ENCODE data around the gene MUC5AC. TPM values are rescaled to one million over a fixed set of nuclear protein-coding genes. Genes with fewer than 3 reads are reported as not detected.

Gene MUC5AC
- total RNA-seq, 1 donor from 2014 or later, result not detected

- DNase-seq (no peak), ATAC-seq (ENCODE audit: low read depth) (no peak)
- CTCF ChIA-PET, result no interaction called here
- intact Hi-C loops (cut with micrococcal nuclease), result no loop called here
- POLR2A ChIA-PET, result no interaction called here
- no peaks in the 10 kb centered on the region for H3K9me3 Mint-ChIP-seq
- no peak for TF ChIP-seq CTCF (IDR thresholded peaks at IDR 0.05)
- no peak overlapping the region for H3K4me3 Mint-ChIP-seq
- no peaks in the 10 kb centered on the region for H3K27me3 Mint-ChIP-seq
- H3K4me1 Mint-ChIP-seq, result no peaks in the 10 kb centered on the region
- no peak overlapping the region for H3K27ac Mint-ChIP-seq
- H3K36me3 Mint-ChIP-seq (ENCODE audit: low read depth), result no peaks in the 10 kb centered on the region
Observed at GRCh38 chr11:1230121-1230455, 72.3 kb downstream of the MUC5AC start.

GRCh38 chr11:1230456-1231395 lies 73.0 kb downstream of the MUC5AC start:
- intact Hi-C loops (cut with micrococcal nuclease), result no loop called here
- Mint-ChIP-seq H3K4me3 (no peak overlapping the region), H3K4me1 (no peaks in the 10 kb centered on the region), H3K9me3 (no peaks in the 10 kb centered on the region), H3K27ac (no peak overlapping the region), H3K36me3 (ENCODE audit: low read depth) (no peaks in the 10 kb centered on the region), H3K27me3 (no peaks in the 10 kb centered on the region)
- ATAC-seq (ENCODE audit: low read depth) (no peak), DNase-seq (no peak)
- ChIA-PET POLR2A (no interaction called here), CTCF (no interaction called here)
- TF ChIP-seq CTCF (IDR thresholded peaks at IDR 0.05), result no peak

- intact Hi-C loops (cut with micrococcal nuclease), result no loop called here
- no peaks in the 10 kb centered on the region for H3K36me3 Mint-ChIP-seq (ENCODE audit: low read depth)
- DNase-seq (no peak), ATAC-seq (ENCODE audit: low read depth) (no peak)
- no peaks in the 10 kb centered on the region for H3K9me3 Mint-ChIP-seq
- no peaks in the 10 kb centered on the region for H3K27me3 Mint-ChIP-seq
- no peak overlapping the region for H3K27ac Mint-ChIP-seq
- POLR2A ChIA-PET, result no interaction called here
- H3K4me1 Mint-ChIP-seq, result no peaks in the 10 kb centered on the region
- CTCF ChIA-PET, result no interaction called here
- TF ChIP-seq CTCF (IDR thresholded peaks at IDR 0.05), result no peak
- no peak overlapping the region for H3K4me3 Mint-ChIP-seq
Observed at GRCh38 chr11:1231396-1232020, 73.8 kb downstream of the MUC5AC start.

GRCh38 chr11:1232021-1232882 lies 74.5 kb downstream of the MUC5AC start:
- no peaks in the 10 kb centered on the region for H3K27me3 Mint-ChIP-seq
- H3K27ac Mint-ChIP-seq, result no peak overlapping the region
- ATAC-seq (ENCODE audit: low read depth) (no peak), DNase-seq (no peak)
- ChIA-PET POLR2A (no interaction called here), CTCF (no interaction called here)
- intact Hi-C loops (cut with micrococcal nuclease), result no loop called here
- no peaks in the 10 kb centered on the region for H3K36me3 Mint-ChIP-seq (ENCODE audit: low read depth)
- H3K4me1 Mint-ChIP-seq, result no peaks in the 10 kb centered on the region
- TF ChIP-seq CTCF (IDR thresholded peaks at IDR 0.05), result no peak
- H3K9me3 Mint-ChIP-seq, result no peaks in the 10 kb centered on the region
- no peak overlapping the region for H3K4me3 Mint-ChIP-seq

GRCh38 chr11:1232883-1233321 lies 75.1 kb downstream of the MUC5AC start:
- intact Hi-C loops (cut with micrococcal nuclease), result no loop called here
- H3K4me3 Mint-ChIP-seq, result no peak overlapping the region
- ChIA-PET POLR2A (no interaction called here), CTCF (no interaction called here)
- no peak overlapping the region for H3K27ac Mint-ChIP-seq
- no peaks in the 10 kb centered on the region for H3K9me3 Mint-ChIP-seq
- DNase-seq, result no peak
- H3K27me3 Mint-ChIP-seq, result no peaks in the 10 kb centered on the region
- no peak for TF ChIP-seq CTCF (IDR thresholded peaks at IDR 0.05)
- H3K36me3 Mint-ChIP-seq (ENCODE audit: low read depth), result no peaks in the 10 kb centered on the region
- H3K4me1 Mint-ChIP-seq, result no peaks in the 10 kb centered on the region
- ATAC-seq (ENCODE audit: low read depth), result no peak
